Esophagus muscularis mucosa (tissue), 3 donors: Measurements from ENCODE around the gene COL25A1.

Source experiments
- CTCF ChIP-seq, 3 experiments: fragments of 200-600 bp in 2 of 3; fragments of 450-650 bp in 1 of 3; sonication (generic) in 2 of 3; IDR thresholded peaks; one replicate each; pipeline ENCODE4 v1.5.1; 2017 to 2019; ENCODE audit warnings: antibody characterized with exemption in 3 of 3, mild to moderate bottlenecking in 2 of 3, moderate library complexity in 1 of 3
- POLR2A ChIP-seq: fragments of 450-650 bp; IDR thresholded peaks from one replicate; pipeline ENCODE4 v1.6.1; 2017; ENCODE audit warnings: antibody characterized with exemption, moderate library complexity, mild to moderate bottlenecking, low read depth

- TF ChIP-seq POLR2A (no peak), CTCF (IDR thresholded peaks at IDR 0.05) (no peak)
Measured at GRCh38 chr4:108972613-108973283, 329.7 kb downstream of the COL25A1 start.
